ENCODE data around the gene CKLF.
A peak's percentile ranks its signal among the peaks of the same experiment; 100 is the strongest.
"Not testable (repeated sequence)": the region's sequence is repeated elsewhere in the genome, so short reads cannot be mapped to it uniquely, and the experiment has no call there.

CKLF gene

GRCh38 chr16:66543541-66543940 lies 8.8 kb upstream of the CKLF start:
- DNase-seq = no peak

GRCh38 chr16:66544016-66544757 lies 8.2 kb upstream of the CKLF start:
- DNase-seq = no peak

GRCh38 chr16:66547101-66547989 lies 5.0 kb upstream of the CKLF start:
- DNase-seq = no peak

GRCh38 chr16:66548068-66548467 lies 4.3 kb upstream of the CKLF start:
- no peak for DNase-seq

GRCh38 chr16:66548868-66549267 lies 3.5 kb upstream of the CKLF start:
- no peak for DNase-seq

GRCh38 chr16:66549284-66550131 lies 2.9 kb upstream of the CKLF start, which contains the start of gene TK2:
TSS of gene TK2 (minus strand) at chr16:66550122. CDS start at chr16:66550061, 61 bp downstream.
- DNase-seq = peak; percentile 54

- no peak for DNase-seq
These were observed 1.0 kb upstream of the CKLF start for GRCh38 chr16:66551348-66551759.

GRCh38 chr16:66551788-66552285 lies 539 bp upstream of the CKLF start:
- DNase-seq = no peak

GRCh38 chr16:66553223-66553622 lies 847 bp downstream of the CKLF start:
- DNase-seq = no peak

GRCh38 chr16:66554021-66554420 lies 1.6 kb downstream of the CKLF start:
- DNase-seq = no peak

GRCh38 chr16:66554495-66554894 lies 2.1 kb downstream of the CKLF start:
- DNase-seq = no peak

- no peak for DNase-seq
These were observed 7.7 kb downstream of the CKLF start for GRCh38 chr16:66560107-66560506.

- no peak for DNase-seq
These were observed 9.2 kb downstream of the CKLF start for GRCh38 chr16:66561381-66562080.

- DNase-seq = no peak
These were observed 10.0 kb downstream of the CKLF start for GRCh38 chr16:66562409-66562808.

GRCh38 chr16:66562986-66563385 lies 10.6 kb downstream of the CKLF start:
- no peak for DNase-seq

- DNase-seq = no peak
These were observed 11.4 kb downstream of the CKLF start for GRCh38 chr16:66563574-66564334.

GRCh38 chr16:66566051-66566901 lies 13.9 kb downstream of the CKLF start, which contains the start of gene CMTM1:
TSS of gene CMTM1 (plus strand) at chr16:66566439. CDS start at chr16:66566514, 75 bp downstream.
- no peak for DNase-seq

- not testable (repeated sequence) for DNase-seq
These were observed 14.9 kb downstream of the CKLF start for GRCh38 chr16:66567270-66567669.

- DNase-seq = no peak
These were observed 16.0 kb downstream of the CKLF start for GRCh38 chr16:66568355-66568754.

GRCh38 chr16:66569131-66569530 lies 16.8 kb downstream of the CKLF start:
- DNase-seq = no peak
